ENCODE measurements around the gene LTBR.

GRCh38 chr12:6384499-6385436, 806 bp downstream of the LTBR start:
- TF ChIP-seq EGR1 (IDR thresholded peaks at IDR 0.05; ENCODE audit: low read depth in 2 of 2) (no peak), CTCF (IDR thresholded peaks at IDR 0.05; ENCODE audit: low read depth, low read length, missing input control) (no peak), REST (IDR thresholded peaks at IDR 0.05) (peak; percentile 21), HNF4G (IDR thresholded peaks at IDR 0.05) (no peak), GABPA (IDR thresholded peaks at IDR 0.05 in 1 of 2, conservative IDR thresholded peaks at IDR 0.05 in 1 of 2) (no peak), JUND (IDR thresholded peaks at IDR 0.05) (no peak), SP1 (IDR thresholded peaks at IDR 0.05) (peak; percentile 45), MAX (IDR thresholded peaks at IDR 0.05) (peak; percentile 62), TAF1 (conservative IDR thresholded peaks at IDR 0.05) (peak; percentile 65)
